ENCODE data around the gene PRKCE. TPM values are rescaled to one million over a fixed set of nuclear protein-coding genes. Genes with fewer than 3 reads are reported as not detected.

The PRKCE gene
- total RNA-seq, 1 experiment from 2014 or later, result 1.3 TPM

GRCh38 chr2:46193356-46193755 is 541.9 kb downstream of the PRKCE start:
- Mint-ChIP-seq H3K27me3 (ENCODE audit: low read depth) (no peaks in the 10 kb centered on the region), H3K4me1 (no peaks in the 10 kb centered on the region), H3K27ac (no peak overlapping the region), H3K9me3 (no peaks in the 10 kb centered on the region; a peak in 1 of 5 replicates), H3K4me3 (no peak overlapping the region), H3K36me3 (ENCODE audit: insufficient read depth in 1 of 3, low read depth in 3 of 3) (no peaks in the 10 kb centered on the region)
- Histone ChIP-seq H3K56ac (ENCODE audit: insufficient read length, low read depth, low read length) (no peak overlapping the region), H3K23ac (ENCODE audit: insufficient read length, low read depth, low read length) (no peak overlapping the region), H3K4ac (ENCODE audit: low read depth, low read length) (no peak overlapping the region), H2BK12ac (ENCODE audit: insufficient read length, low read depth, low read length) (no peak overlapping the region), H3K79me1 (ENCODE audit: insufficient read depth, low read depth, low read length, poor library complexity, severe bottlenecking) (no peaks in the 10 kb centered on the region), H4K5ac (ENCODE audit: insufficient read length, low read depth, low read length) (no peak overlapping the region), H4K8ac (replicated peaks; ENCODE audit: insufficient read length, low read depth, low read length) (no peak overlapping the region), H3K23me2 (ENCODE audit: insufficient read length, low read depth, low read length, poor library complexity, severe bottlenecking) (no peaks in the 10 kb centered on the region), H2AK5ac (ENCODE audit: insufficient read length, low read length) (no peak overlapping the region), H2BK120ac (ENCODE audit: low read depth, low read length, poor library complexity, severe bottlenecking) (no peak overlapping the region), H4K20me1 (ENCODE audit: control insufficient read depth, insufficient read depth, insufficient read length) (no peaks in the 10 kb centered on the region), H3K27ac (ENCODE audit: insufficient read length, low read depth, low read length) (no peak overlapping the region), H2BK15ac (ENCODE audit: low read depth, low read length) (no peak overlapping the region), H3K14ac (ENCODE audit: insufficient read depth, low read length) (no peak overlapping the region; the same call in 1 of the 2 replicates), H2BK20ac (ENCODE audit: low read depth, low read length, poor library complexity, severe bottlenecking) (no peak overlapping the region), H3K9ac (ENCODE audit: extremely low read depth, insufficient read length, low read length) (no peak overlapping the region), H4K91ac (ENCODE audit: insufficient read length, low read depth, low read length) (no peak overlapping the region), H2BK5ac (ENCODE audit: insufficient read length, low read length) (no peak overlapping the region), H3K9me3 (ENCODE audit: control insufficient read depth, low read depth, low read length) (no peaks in the 10 kb centered on the region), H3K18ac (ENCODE audit: insufficient read length, low read depth, low read length) (no peak overlapping the region), H3K27me3 (ENCODE audit: insufficient read depth, low read length) (no peaks in the 10 kb centered on the region), H3K4me2 (ENCODE audit: insufficient read depth, insufficient read length, low read length) (no peak overlapping the region), H3T11ph (ENCODE audit: low read length) (no peak overlapping the region), H3K79me2 (ENCODE audit: insufficient read depth, low read length) (no peaks in the 10 kb centered on the region), H2AFZ (ENCODE audit: low read length) (no peak overlapping the region), H3K4me1 (ENCODE audit: insufficient read depth, low read length) (no peaks in the 10 kb centered on the region)
- no peak for DNase-seq
- no peak for TF ChIP-seq CTCF (conservative IDR thresholded peaks at IDR 0.05)
- no CpG with 5 or more reads among the region's 4 CpGs for WGBS (ENCODE audit: extremely low coverage, insufficient read length, low lambda C conversion rate)
